ENCODE measurements around the gene SMPD4.
"Not testable (repeated sequence)": the region's sequence is repeated elsewhere in the genome, so short reads cannot be mapped to it uniquely, and the experiment has no call there.

SMPD4 gene

GRCh38 chr2:130139331-130140280 lies 41.8 kb downstream of the SMPD4 start:
- not testable (repeated sequence) for DNase-seq

GRCh38 chr2:130138841-130139251 lies 42.6 kb downstream of the SMPD4 start:
- DNase-seq: not testable (repeated sequence)

DNA sequence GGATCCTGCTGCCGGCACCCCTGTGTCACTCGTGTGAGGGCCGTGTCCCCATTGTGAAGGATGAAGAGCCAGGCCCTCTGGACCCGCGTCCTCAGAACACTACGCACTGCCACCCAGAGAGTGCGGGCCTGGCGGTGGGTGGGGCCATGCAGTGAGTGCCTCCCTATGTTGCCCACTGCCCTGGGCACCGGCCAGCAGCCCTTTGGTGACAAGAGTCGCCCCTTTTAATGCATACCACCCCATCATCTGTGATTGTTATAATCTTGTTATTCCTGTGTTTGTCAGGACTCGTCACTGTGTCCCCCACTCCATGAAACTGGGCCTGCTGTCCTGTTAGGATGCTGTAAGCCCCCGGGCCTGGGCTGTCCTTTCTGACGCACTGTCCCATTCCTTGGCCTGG lies 43.1 kb downstream of the SMPD4 start:
- not testable (repeated sequence) for DNase-seq

DNA sequence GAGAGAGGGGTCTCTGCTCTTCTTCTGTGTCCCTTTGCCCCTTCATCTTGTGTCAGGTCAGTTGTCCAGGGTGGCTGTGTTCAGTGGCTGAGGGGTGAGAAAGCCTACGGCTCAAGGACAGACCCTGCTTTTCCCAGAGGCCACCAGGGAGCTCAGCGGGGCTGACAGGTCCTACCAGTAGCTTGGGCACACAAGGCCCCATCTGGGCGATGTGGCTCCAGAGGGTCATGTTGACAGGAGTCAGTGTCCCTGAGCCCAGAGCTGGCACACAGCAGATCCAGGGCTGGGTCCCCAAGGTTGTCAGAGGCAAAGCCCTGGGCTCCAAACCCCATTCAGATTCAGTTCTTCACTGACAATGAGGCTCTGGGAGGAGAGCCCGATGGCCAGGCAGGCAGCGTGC lies 44.3 kb downstream of the SMPD4 start:
- not testable (repeated sequence) for DNase-seq

- not testable (repeated sequence) for DNase-seq
These were observed 44.9 kb downstream of the SMPD4 start for GRCh38 chr2:130136546-130136945.

DNA sequence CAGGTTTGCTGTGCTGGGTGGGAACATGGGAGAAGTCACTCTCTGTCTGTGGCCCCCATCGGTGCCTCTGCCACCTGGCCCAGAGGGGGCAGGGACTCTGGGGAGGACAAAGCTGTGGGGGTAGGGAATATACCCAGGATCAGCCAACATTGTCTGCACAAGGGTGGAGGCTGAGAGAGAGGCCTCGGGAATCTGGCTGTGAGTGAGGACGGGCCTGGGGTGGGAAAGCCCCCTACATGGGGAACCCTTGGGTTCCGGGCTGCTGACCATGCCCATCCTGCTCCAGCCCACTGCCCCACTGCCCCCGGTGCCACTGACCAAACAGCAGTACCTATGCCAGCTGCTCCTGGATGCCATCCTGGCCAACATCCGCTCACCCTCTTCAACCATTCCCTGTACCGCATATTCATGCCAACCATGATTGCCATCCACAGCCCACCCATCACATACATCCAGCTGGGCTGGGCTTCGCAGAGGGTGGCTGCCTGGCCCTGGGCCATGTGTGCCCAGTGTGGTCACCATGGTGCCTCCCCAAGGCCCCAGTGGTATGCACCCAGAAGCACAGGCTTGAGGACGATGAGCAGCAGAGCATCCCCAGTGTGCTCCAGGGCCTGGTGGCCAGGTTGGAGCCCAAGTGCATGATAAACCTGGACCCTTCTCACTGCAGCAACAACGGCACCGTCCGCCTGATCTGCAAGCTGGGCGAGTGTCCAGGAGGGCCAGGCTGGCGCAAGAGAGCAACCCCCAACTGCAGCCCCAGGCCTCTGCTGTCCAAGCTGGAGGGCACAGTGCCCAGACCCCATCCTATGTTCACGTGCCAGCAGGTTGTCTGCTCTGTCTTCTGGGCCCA lies 45.5 kb downstream of the SMPD4 start:
- no peak for DNase-seq

DNA sequence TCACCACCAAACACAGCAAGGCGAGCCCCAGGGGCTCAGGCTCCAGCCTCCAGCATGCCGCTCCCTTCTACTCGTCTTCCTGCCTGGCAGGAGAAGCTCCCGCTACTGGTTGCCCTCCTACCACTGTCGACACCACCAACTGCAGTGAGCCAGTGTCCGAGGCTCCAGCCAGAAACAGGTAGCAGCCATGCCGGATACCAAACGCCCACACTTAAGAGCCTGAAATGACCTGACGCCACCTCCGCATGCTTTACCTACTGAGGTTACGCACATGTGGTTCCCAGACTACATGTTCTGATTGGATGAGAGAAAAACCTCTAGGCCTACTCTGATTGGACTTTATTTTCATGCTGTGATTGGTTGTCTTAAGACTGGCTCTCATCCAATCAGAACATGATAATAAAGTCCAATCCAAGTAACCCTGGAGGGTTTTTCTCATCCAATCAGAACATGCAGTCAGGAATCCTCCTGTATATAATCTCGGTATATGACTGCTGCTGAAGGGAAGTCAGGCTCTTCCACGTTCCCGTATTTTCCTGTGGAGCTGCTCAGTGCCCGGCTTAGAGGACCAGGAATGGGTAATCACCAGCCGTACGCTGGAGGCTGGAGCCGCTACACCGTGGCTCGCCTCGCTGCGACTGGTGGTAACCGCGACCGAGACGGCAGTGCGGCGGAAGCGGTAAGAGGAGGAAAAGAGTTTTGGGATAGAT lies 52.1 kb downstream of the SMPD4 start, which contains the start of gene POTEF:
Gene POTEF (minus strand): TSS at position 103 of the 710 bp plus-strand sequence. CDS start 8,707 bp downstream, outside the sequence.
- not testable (repeated sequence) for DNase-seq

- DNase-seq: not testable (repeated sequence)
These were observed 52.9 kb downstream of the SMPD4 start for GRCh38 chr2:130128464-130128863.

- DNase-seq: not testable (repeated sequence)
These were observed 53.7 kb downstream of the SMPD4 start for GRCh38 chr2:130127726-130128125.

DNA sequence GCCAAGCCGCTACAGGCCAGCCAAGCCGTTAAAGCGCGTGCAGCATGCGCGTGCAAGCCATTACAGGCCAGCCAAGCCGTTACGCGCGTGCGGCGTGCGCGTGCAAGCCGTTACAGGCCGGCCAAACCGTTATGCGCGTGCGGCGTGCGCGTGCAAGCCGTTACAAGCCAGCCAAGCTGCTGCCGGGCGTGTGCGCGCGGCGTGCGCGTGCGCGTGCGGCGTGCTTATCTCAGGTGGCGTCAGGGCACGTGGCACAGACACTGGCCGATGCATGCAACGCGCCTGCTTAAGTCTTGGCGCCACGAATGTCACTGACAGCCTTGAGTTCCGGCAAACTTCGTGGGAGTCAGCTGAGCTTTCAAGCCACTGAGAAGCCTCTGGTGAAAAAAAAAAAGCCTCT lies 60.5 kb downstream of the SMPD4 start:
- DNase-seq: not testable (repeated sequence)

DNA sequence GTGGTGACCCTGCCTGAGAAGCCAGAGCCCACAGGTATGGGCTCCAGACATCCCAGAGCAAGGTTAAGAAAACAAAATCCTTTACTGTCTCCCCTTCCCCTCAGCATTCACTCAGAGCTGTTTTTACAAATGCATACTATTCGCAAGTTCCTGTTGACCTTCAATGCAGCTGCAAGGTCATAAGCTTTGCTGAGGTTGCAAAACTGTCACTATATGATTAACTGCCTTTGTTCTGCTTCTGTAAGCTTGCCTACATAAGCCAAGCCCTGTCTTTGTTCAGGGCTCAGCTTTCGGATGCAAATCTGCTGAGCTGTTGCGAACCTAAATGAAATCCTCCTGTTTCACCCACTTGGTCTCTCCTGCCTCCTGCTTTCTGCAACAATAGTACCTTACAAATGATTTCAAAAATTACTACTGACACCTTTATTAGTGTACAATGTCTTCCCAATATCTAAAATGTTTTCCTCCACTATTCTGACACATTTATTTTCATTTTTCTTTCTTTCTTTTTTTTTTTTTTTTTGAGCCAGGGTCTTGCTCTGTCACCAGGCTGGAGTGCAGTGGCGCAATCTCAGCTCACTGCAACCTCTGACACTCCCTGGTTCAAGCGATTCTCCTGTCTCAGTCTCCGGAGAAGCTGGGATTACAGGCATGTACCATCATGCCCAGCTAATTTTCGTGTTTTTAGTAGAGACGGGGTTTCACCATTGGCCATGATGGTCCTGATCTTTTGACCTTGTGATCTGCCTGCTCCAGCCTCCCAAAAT lies 78.6 kb downstream of the SMPD4 start:
- DNase-seq: not testable (repeated sequence)

Measured in NCI-H187 treated with DMSO at 0.1 percent for 48 hours (cell line).